Chondrocyte (in vitro differentiated cells): ENCODE data around the gene GPSM1. TPM values are rescaled to one million over a fixed set of nuclear protein-coding genes. Genes with fewer than 3 reads are reported as not detected.

Source experiments
- DNase-seq: peaks from one replicate; pipeline ENCODE4 v3.0.0; 2021; ENCODE audit warnings: mixed read lengths, low spot score
- H3K27ac Mint-ChIP-seq: one replicate; pipeline ENCODE4 v1.8.0; 2021; ENCODE audit warnings: mild to moderate bottlenecking, moderate library complexity, mixed read lengths; ENCODE audit not compliant: unreplicated experiment
- H3K27me3 Mint-ChIP-seq: 2 replicates; pipeline ENCODE4 v1.8.0; 2021; ENCODE audit warnings: low read depth, mixed read lengths
- H3K36me3 Mint-ChIP-seq: 2 replicates; pipeline ENCODE4 v1.8.0; 2021; ENCODE audit warnings: low read depth, mixed read lengths
- H3K4me1 Mint-ChIP-seq: 2 replicates; pipeline ENCODE4 v1.8.0; 2021; ENCODE audit warnings: low read depth, mild to moderate bottlenecking, mixed read lengths
- H3K4me3 Mint-ChIP-seq: one replicate; pipeline ENCODE4 v1.8.0; 2021; ENCODE audit warnings: mild to moderate bottlenecking, moderate library complexity, mixed read lengths; ENCODE audit not compliant: unreplicated experiment
- H3K9me3 Mint-ChIP-seq: 2 replicates; pipeline ENCODE4 v1.8.0; 2021; ENCODE audit warnings: low read depth, mixed read lengths
- CTCF ChIP-seq: fragments of 200-600 bp; sonication (generic); IDR thresholded peaks from 2 replicates; pipeline ENCODE4 v1.5.0; 2021; ENCODE audit warnings: antibody characterized with exemption, mild to moderate bottlenecking, moderate library complexity
- total RNA-seq: library from RNA; stranded (reverse); gene quantifications from 3 replicates; pipeline ENCODE4 v1.2.1, GENCODE V29; 2021

The GPSM1 gene
- total RNA-seq, 1 donor from 2014 or later: 40.0 TPM

- no peak for TF ChIP-seq CTCF
- no peaks in the 10 kb centered on the region for H3K27me3 Mint-ChIP-seq
- H3K36me3 Mint-ChIP-seq: no peaks in the 10 kb centered on the region
- H3K9me3 Mint-ChIP-seq: no peaks in the 10 kb centered on the region
- no peak overlapping the region for H3K4me3 Mint-ChIP-seq
- peaks cover 8% of the 10 kb centered on the region for H3K4me1 Mint-ChIP-seq
- peak overlapping the region; percentile 45 for H3K27ac Mint-ChIP-seq
- no peak for DNase-seq
Observed at GRCh38 chr9:136362450-136362784, 35.1 kb downstream of the GPSM1 start.

- Mint-ChIP-seq H3K27me3 (no peaks in the 10 kb centered on the region), H3K4me3 (peak within 1 kb of the TSS; percentile 81), H3K36me3 (no peaks in the 10 kb centered on the region), H3K9me3 (no peaks in the 10 kb centered on the region), H3K27ac (peak within 1 kb of the TSS; percentile 87), H3K4me1 (peaks cover 8% of the 10 kb centered on the region)
- TF ChIP-seq CTCF: peak; percentile 98
- DNase-seq: peak; percentile 98
Observed at GRCh38 chr9:136363106-136363948, 36.0 kb downstream of the GPSM1 start, which contains the start of gene DNLZ. DNLZ (minus strand) TSS chr9:136363744; CDS start chr9:136363714, 30 bp downstream.

- H3K27me3 Mint-ChIP-seq: no peaks in the 10 kb centered on the region
- DNase-seq: no peak
- H3K27ac Mint-ChIP-seq: no peak overlapping the region
- TF ChIP-seq CTCF: peak; percentile 69
- no peaks in the 10 kb centered on the region for H3K9me3 Mint-ChIP-seq
- H3K36me3 Mint-ChIP-seq: no peaks in the 10 kb centered on the region
- peak overlapping the region; percentile 35 for H3K4me3 Mint-ChIP-seq
- peaks cover 8% of the 10 kb centered on the region for H3K4me1 Mint-ChIP-seq
Observed at GRCh38 chr9:136363949-136364748, 36.8 kb downstream of the GPSM1 start.

DNA sequence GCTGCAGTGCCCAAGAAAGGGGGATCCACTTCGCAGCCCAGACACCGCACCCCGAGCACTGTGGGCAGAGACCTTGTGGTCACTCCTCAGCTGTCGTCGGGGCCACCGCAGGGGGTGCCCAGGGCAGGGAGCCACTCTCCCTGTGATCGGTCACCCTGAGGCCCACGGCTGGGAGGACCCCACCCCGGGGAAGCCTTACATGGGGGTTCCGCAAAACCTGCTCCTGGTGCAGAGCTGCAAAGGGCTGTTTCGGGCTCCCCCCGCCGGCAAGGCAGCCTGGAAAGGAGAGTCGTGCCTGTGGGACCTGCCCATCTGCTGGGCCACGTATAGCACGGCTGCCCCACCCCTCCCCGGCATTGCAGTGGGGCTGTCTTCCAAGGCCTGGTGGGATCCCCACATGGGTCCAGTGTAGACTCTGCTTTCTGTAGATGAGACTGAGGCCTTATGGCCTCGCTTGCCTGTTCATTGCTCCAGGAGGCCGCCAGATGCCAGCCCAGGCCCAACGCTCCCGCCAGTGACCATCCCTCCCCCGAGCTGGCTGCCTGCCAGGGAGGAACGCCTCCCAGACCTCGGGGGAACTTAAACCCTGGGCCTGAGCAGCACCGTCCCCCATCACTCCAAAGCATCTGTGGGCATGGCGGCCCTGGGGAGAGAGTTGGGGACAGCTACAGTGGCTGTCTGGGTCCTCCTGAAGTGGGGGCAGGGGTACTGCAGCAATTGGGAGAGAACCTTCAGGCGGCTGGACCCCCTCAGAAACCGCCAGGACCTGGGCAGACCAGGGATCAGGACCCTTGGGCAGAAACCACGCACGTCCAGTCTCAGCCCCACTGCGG lies 37.8 kb downstream of the GPSM1 start:
- DNase-seq: no peak
- Mint-ChIP-seq H3K4me3 (no peak overlapping the region), H3K27ac (no peak overlapping the region), H3K9me3 (no peaks in the 10 kb centered on the region), H3K36me3 (no peaks in the 10 kb centered on the region), H3K27me3 (no peaks in the 10 kb centered on the region), H3K4me1 (peaks cover 8% of the 10 kb centered on the region)
- no peak for TF ChIP-seq CTCF
